B cell (primary cell): ENCODE data around the gene CATSPER3.

Source experiments
- CTCF ChIP-seq: fragments of 200-600 bp; IDR thresholded peaks from one replicate; pipeline ENCODE4 v1.8.0; 2022; ENCODE audit warnings: antibody characterized with exemption, mild to moderate bottlenecking
- EZH2 ChIP-seq: IDR thresholded peaks from 2 replicates; pipeline ENCODE4 v1.6.1; 2012; ENCODE audit warnings: borderline replicate concordance, low read depth, mild to moderate bottlenecking, moderate library complexity, low read length; ENCODE audit not compliant: insufficient read depth, poor library complexity, severe bottlenecking

- TF ChIP-seq CTCF: no peak
- TF ChIP-seq EZH2: no peak
Observed at GRCh38 chr5:135050244-135050767, 82.6 kb downstream of the CATSPER3 start.
